Fibroblast of lung (primary cell): Measurements from ENCODE around the gene SPACA1. TPM values are rescaled to one million over a fixed set of nuclear protein-coding genes. Genes with fewer than 3 reads are reported as not detected.
"Not testable (repeated sequence)": the region's sequence is repeated elsewhere in the genome, so short reads cannot be mapped to it uniquely, and the experiment has no call there.

ENCODE experiments used
- DNase-seq, 2 donors: peaks; one replicate each; pipeline versions ENCODE4 v3.0.0 to v3.0.0-alpha.2; 2010; ENCODE audit warnings: low read depth in 2 of 2
- H2AFZ ChIP-seq: 2 replicates; pipeline ENCODE4 v1.5.1; 2012; ENCODE audit warnings: low read length, control low read depth, inconsistent platforms
- H3K27ac ChIP-seq: 2 replicates; pipeline ENCODE4 v1.5.1; 2011; ENCODE audit warnings: low read length, control low read depth; ENCODE audit not compliant: insufficient read depth
- H3K27me3 ChIP-seq: 2 replicates; pipeline ENCODE4 v1.5.1; 2011; ENCODE audit warnings: mild to moderate bottlenecking, low read length; ENCODE audit not compliant: control insufficient read depth, insufficient read depth
- H3K36me3 ChIP-seq: 2 replicates; pipeline ENCODE4 v1.5.1; 2011; ENCODE audit warnings: low read length; ENCODE audit not compliant: control insufficient read depth, insufficient read depth
- H3K4me1 ChIP-seq: 2 replicates; pipeline ENCODE4 v1.5.1; 2011; ENCODE audit warnings: low read length; ENCODE audit not compliant: control insufficient read depth, insufficient read depth; ENCODE audit errors: extremely low read depth
- H3K4me2 ChIP-seq: 2 replicates; pipeline ENCODE4 v1.5.1; 2011; ENCODE audit warnings: low read length, control low read depth; ENCODE audit not compliant: insufficient read depth; ENCODE audit errors: extremely low read depth
- H3K4me3 ChIP-seq, 4 experiments: fragments of 200-600 bp in 1 of 4; sonication (generic) in 1 of 4; replicated peaks in 1 of 4; 2 replicates each; pipeline ENCODE4 v1.5.1; 2011 to 2016; ENCODE audit warnings: low read length in 4 of 4, low read depth in 3 of 4, mild to moderate bottlenecking in 3 of 4, control low read depth in 2 of 4, inconsistent platforms in 1 of 4, mixed read lengths in 1 of 4; ENCODE audit not compliant: insufficient read depth in 1 of 4; ENCODE audit errors: control extremely low read depth in 1 of 4
- H3K79me2 ChIP-seq: 2 replicates; pipeline ENCODE4 v1.5.1; 2012; ENCODE audit warnings: mild to moderate bottlenecking, low read length, inconsistent platforms; ENCODE audit not compliant: control insufficient read depth, insufficient read depth
- H3K9ac ChIP-seq: 2 replicates; pipeline ENCODE4 v1.5.1; 2011; ENCODE audit warnings: mild to moderate bottlenecking, low read length, control low read depth; ENCODE audit not compliant: insufficient read depth
- H3K9me3 ChIP-seq: 2 replicates; pipeline ENCODE4 v1.5.1; 2012; ENCODE audit warnings: low read depth, low read length; ENCODE audit not compliant: control insufficient read depth, insufficient read depth
- H4K20me1 ChIP-seq: 2 replicates; pipeline ENCODE4 v1.5.1; 2011; ENCODE audit warnings: low read length; ENCODE audit not compliant: control insufficient read depth, insufficient read depth; ENCODE audit errors: extremely low read depth
- CTCF ChIP-seq, 2 donors: IDR thresholded peaks in 1 of 2; conservative IDR thresholded peaks in 1 of 2; 1 replicate in 1 of 2; 2 replicates in 1 of 2; pipeline ENCODE4 v1.5.1; 2011 to 2012; ENCODE audit warnings: low read length in 2 of 2, control low read depth in 1 of 2, inconsistent platforms in 1 of 2, low read depth in 1 of 2, mild to moderate bottlenecking in 1 of 2
- EZH2 ChIP-seq: IDR thresholded peaks from 2 replicates; pipeline ENCODE4 v1.5.1; 2012; ENCODE audit warnings: low read length, control low read depth, mild to moderate bottlenecking; ENCODE audit errors: missing control alignments
- polyA minus RNA-seq: library from RNA; depleted of rRNA, polyadenylated mRNA; stranded (reverse); fragments of >200 nt; gene quantifications from 2 replicates; pipeline ENCODE4 v1.2.3, GENCODE V29; 2011; ENCODE audit warnings: low replicate concordance
- polyA plus RNA-seq, 2 donors: library from polyadenylated mRNA; depleted of rRNA in 1 of 2; stranded (reverse) in 1 of 2; unstranded in 1 of 2; fragments of >200 nt; gene quantifications; 2 replicates each; pipeline ENCODE4 v1.2.1, GENCODE V29; 2011 to 2012; ENCODE audit warnings: missing spikeins in 1 of 2
- total RNA-seq: library from RNA; depleted of rRNA; stranded (reverse); fragments of >200 nt; gene quantifications from 2 replicates; pipeline ENCODE4 v1.2.1, GENCODE V29; 2014

Gene SPACA1
- total RNA-seq (not detected in 2 replicates), polyA plus RNA-seq (not detected in 2 replicates), polyA minus RNA-seq (not detected in 2 replicates)
- not detected in 2 replicates for polyA plus RNA-seq (2012)

GRCh38 chr6:88047510-88048150, at the start of gene SPACA1:
TSS of gene SPACA1 (plus strand) at chr6:88047841. CDS start at chr6:88047906, 65 bp downstream.
- Histone ChIP-seq H3K9me3 (no peaks in the 10 kb centered on the region), H3K79me2 (no peaks in the 10 kb centered on the region), H2AFZ (no peak within 1 kb of the TSS), H3K9ac (no peak within 1 kb of the TSS), H3K4me3 (no peak within 1 kb of the TSS), H3K4me1 (no peaks in the 10 kb centered on the region), H4K20me1 (no peaks in the 10 kb centered on the region), H3K4me2 (no peak within 1 kb of the TSS), H3K27me3 (no peaks in the 10 kb centered on the region), H3K36me3 (no peaks in the 10 kb centered on the region), H3K27ac (no peak within 1 kb of the TSS)
- no peak for TF ChIP-seq CTCF (conservative IDR thresholded peaks at IDR 0.05 in 1 of 2, IDR thresholded peaks at IDR 0.05 in 1 of 2; ENCODE audit: low read depth in 1 of 2, low read length in 2 of 2)
- no peak for TF ChIP-seq EZH2
- no peak for DNase-seq

- Histone ChIP-seq H4K20me1 (no peaks in the 10 kb centered on the region), H3K4me3 (no peak overlapping the region), H3K4me1 (no peaks in the 10 kb centered on the region), H3K79me2 (no peaks in the 10 kb centered on the region), H3K4me2 (no peak overlapping the region), H3K9ac (no peak overlapping the region), H3K9me3 (no peaks in the 10 kb centered on the region), H3K27ac (no peak overlapping the region), H3K27me3 (no peaks in the 10 kb centered on the region), H3K36me3 (no peaks in the 10 kb centered on the region), H2AFZ (no peak overlapping the region)
- no peak for DNase-seq
- TF ChIP-seq CTCF (conservative IDR thresholded peaks at IDR 0.05 in 1 of 2, IDR thresholded peaks at IDR 0.05 in 1 of 2; ENCODE audit: low read depth in 1 of 2, low read length in 2 of 2) (no peak), EZH2 (no peak)
Observed at GRCh38 chr6:88000713-88001112, 46.9 kb upstream of the SPACA1 start.

GRCh38 chr6:88001279-88001678, 46.4 kb upstream of the SPACA1 start:
- H3K9ac ChIP-seq, H3K79me2 ChIP-seq, H3K4me2 ChIP-seq, H3K27me3 ChIP-seq, H3K36me3 ChIP-seq, H4K20me1 ChIP-seq, H3K4me1 ChIP-seq, H3K27ac ChIP-seq, H3K4me3 ChIP-seq, H2AFZ ChIP-seq, H3K9me3 ChIP-seq, DNase-seq: not testable (repeated sequence)
